ENCODE results near the gene PPP2R3A. TPM values are rescaled to one million over a fixed set of nuclear protein-coding genes. Genes with fewer than 3 reads are reported as not detected.

Gene PPP2R3A
- polyA plus RNA-seq, 1 donor (not counting 4 experiments of a cell fraction or from before 2014, with no cell fraction given) = 11.1 TPM

DNA sequence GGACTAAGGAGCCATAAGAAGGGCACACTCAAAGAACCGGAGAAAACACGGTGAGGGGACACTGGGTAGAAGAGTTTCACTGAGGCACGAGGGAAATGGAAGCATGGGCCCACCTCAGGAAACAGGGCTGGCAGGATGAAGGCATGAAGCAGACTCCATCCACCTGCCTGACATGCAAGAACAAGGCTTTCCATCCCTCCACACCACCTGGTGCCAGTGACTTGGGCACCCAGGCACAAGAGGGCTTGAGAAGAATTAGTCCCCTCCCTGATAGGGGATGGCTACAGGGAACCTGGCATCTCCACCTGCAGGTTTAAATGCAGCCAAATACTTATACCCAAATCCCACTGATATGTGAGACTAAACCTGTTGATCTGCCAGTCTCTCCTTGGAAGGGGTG lies 38.9 kb upstream of the PPP2R3A start:
- Histone ChIP-seq H3K4me1 (ENCODE audit: control insufficient read depth, extremely low read depth, insufficient read depth, low read length) (peaks cover 30% of the 10 kb centered on the region), H3K4me2 (ENCODE audit: control insufficient read depth, extremely low read depth, insufficient read depth, low read depth, low read length) (no peak overlapping the region)

DNA sequence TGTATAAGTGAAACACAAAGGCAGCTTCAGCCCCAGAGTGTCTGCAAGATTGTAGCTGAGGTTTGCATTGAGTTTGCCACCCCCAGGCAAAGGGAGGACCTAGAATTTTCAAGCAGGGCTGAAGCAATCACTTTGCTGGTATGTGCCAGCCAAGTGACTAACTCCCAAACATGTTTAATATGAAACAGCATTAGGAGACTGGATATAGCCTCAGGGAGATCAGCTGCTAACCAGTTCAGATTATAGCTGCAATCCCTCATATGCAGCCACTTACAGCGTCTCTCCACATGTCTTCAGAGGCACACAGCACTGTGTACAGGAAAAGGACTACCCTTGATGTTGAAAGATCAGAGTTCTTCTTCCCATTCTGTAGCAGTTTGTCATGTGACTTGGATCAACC lies 38.4 kb upstream of the PPP2R3A start:
- FAIRE-seq (peak; percentile 99), DNase-seq (ENCODE audit: low read depth, low spot score) (peak; percentile 95)
- H3K27ac ChIP-seq (ENCODE audit: control insufficient read depth, insufficient read depth, low read length) = peak overlapping the region; percentile 19
- H3K9me3 ChIP-seq (ENCODE audit: control insufficient read depth, low read depth, low read length) = no peaks in the 10 kb centered on the region
- dilution Hi-C loops (cut with MboI; ENCODE audit: extremely low pct_ligation_motif_present, low sequenced_read_pairs) = no loop called here
- peaks cover 27% of the 10 kb centered on the region for H3K4me1 ChIP-seq (ENCODE audit: control insufficient read depth, extremely low read depth, insufficient read depth, low read length)
- peak overlapping the region; percentile 8 for H2AFZ ChIP-seq (ENCODE audit: control insufficient read depth, low read length)
- no peak overlapping the region for H3K4me3 ChIP-seq (ENCODE audit: control insufficient read depth in 2 of 3, extremely low read depth in 1 of 3, insufficient read depth in 2 of 3, low read depth in 1 of 3, low read length in 3 of 3)
- no peaks in the 10 kb centered on the region for H3K36me3 ChIP-seq (ENCODE audit: control insufficient read depth in 2 of 2, extremely low read depth in 1 of 2, insufficient read depth in 2 of 2, low read length in 2 of 2)
- peak overlapping the region; percentile 18 for H3K4me2 ChIP-seq (ENCODE audit: control insufficient read depth, extremely low read depth, insufficient read depth, low read depth, low read length)
- no peak overlapping the region for H3K9ac ChIP-seq (ENCODE audit: control insufficient read depth, extremely low read depth, insufficient read depth, low read length)
- no peaks in the 10 kb centered on the region for H4K20me1 ChIP-seq (ENCODE audit: control insufficient read depth, extremely low read depth, insufficient read depth, low read length)
- H3K27me3 ChIP-seq (ENCODE audit: control insufficient read depth, extremely low read depth, insufficient read depth, low read length) = no peaks in the 10 kb centered on the region
- no peaks in the 10 kb centered on the region for H3K79me2 ChIP-seq (ENCODE audit: control insufficient read depth, insufficient read depth, low read length)
- TF ChIP-seq EZH2 (IDR thresholded peaks at IDR 0.05; ENCODE audit: low read length) = no peak
- TF ChIP-seq, protein P1, sequence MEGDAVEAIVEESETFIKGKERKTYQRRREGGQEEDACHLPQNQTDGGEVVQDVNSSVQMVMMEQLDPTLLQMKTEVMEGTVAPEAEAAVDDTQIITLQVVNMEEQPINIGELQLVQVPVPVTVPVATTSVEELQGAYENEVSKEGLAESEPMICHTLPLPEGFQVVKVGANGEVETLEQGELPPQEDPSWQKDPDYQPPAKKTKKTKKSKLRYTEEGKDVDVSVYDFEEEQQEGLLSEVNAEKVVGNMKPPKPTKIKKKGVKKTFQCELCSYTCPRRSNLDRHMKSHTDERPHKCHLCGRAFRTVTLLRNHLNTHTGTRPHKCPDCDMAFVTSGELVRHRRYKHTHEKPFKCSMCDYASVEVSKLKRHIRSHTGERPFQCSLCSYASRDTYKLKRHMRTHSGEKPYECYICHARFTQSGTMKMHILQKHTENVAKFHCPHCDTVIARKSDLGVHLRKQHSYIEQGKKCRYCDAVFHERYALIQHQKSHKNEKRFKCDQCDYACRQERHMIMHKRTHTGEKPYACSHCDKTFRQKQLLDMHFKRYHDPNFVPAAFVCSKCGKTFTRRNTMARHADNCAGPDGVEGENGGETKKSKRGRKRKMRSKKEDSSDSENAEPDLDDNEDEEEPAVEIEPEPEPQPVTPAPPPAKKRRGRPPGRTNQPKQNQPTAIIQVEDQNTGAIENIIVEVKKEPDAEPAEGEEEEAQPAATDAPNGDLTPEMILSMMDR (optimal IDR thresholded peaks at IDR 0.05 in 1 of 3, IDR thresholded peaks at IDR 0.05 in 1 of 3, conservative IDR thresholded peaks at IDR 0.05 in 1 of 3; ENCODE audit: extremely low read depth in 1 of 3, insufficient read depth in 2 of 3, low read length in 3 of 3) = no peak
- H3K9me1 ChIP-seq (ENCODE audit: control insufficient read depth, extremely low read depth, insufficient read depth, low read length) = no peaks in the 10 kb centered on the region

More for the DNA sequence above, 38.9 kb upstream of the PPP2R3A start:
- Histone ChIP-seq H2AFZ (ENCODE audit: control insufficient read depth, low read length) (no peak overlapping the region), H3K9me1 (ENCODE audit: control insufficient read depth, extremely low read depth, insufficient read depth, low read length) (no peaks in the 10 kb centered on the region), H3K9me3 (ENCODE audit: control insufficient read depth, low read depth, low read length) (no peaks in the 10 kb centered on the region), H3K36me3 (ENCODE audit: control insufficient read depth in 2 of 2, extremely low read depth in 1 of 2, insufficient read depth in 2 of 2, low read length in 2 of 2) (no peaks in the 10 kb centered on the region), H3K79me2 (ENCODE audit: control insufficient read depth, insufficient read depth, low read length) (no peaks in the 10 kb centered on the region), H3K4me3 (ENCODE audit: control insufficient read depth in 2 of 3, extremely low read depth in 1 of 3, insufficient read depth in 2 of 3, low read depth in 1 of 3, low read length in 3 of 3) (no peak overlapping the region), H3K9ac (ENCODE audit: control insufficient read depth, extremely low read depth, insufficient read depth, low read length) (no peak overlapping the region), H3K27ac (ENCODE audit: control insufficient read depth, insufficient read depth, low read length) (no peak overlapping the region), H3K27me3 (ENCODE audit: control insufficient read depth, extremely low read depth, insufficient read depth, low read length) (no peaks in the 10 kb centered on the region), H4K20me1 (ENCODE audit: control insufficient read depth, extremely low read depth, insufficient read depth, low read length) (no peaks in the 10 kb centered on the region)
- DNase-seq (ENCODE audit: low read depth, low spot score) (no peak), FAIRE-seq (no peak)
- no peak for TF ChIP-seq EZH2 (IDR thresholded peaks at IDR 0.05; ENCODE audit: low read length)
- TF ChIP-seq, protein P1 (optimal IDR thresholded peaks at IDR 0.05 in 1 of 3, IDR thresholded peaks at IDR 0.05 in 1 of 3, conservative IDR thresholded peaks at IDR 0.05 in 1 of 3; ENCODE audit: extremely low read depth in 1 of 3, insufficient read depth in 2 of 3, low read length in 3 of 3) = no peak
- dilution Hi-C loops (cut with MboI; ENCODE audit: extremely low pct_ligation_motif_present, low sequenced_read_pairs) = no loop called here
